HG03558 (cell line): ENCODE data around the gene FGF14.
"Not testable (repeated sequence)": the region's sequence is repeated elsewhere in the genome, so short reads cannot be mapped to it uniquely, and the experiment has no call there.

ENCODE experiments used
- ATAC-seq: cut with Tn5 transposase; IDR thresholded peaks from one replicate; pipeline ENCODE4 v1.9.1; 2021; ENCODE audit warnings: moderate number of reproducible peaks; ENCODE audit not compliant: unreplicated experiment; ENCODE audit errors: extremely low read depth

The FGF14 gene

DNA sequence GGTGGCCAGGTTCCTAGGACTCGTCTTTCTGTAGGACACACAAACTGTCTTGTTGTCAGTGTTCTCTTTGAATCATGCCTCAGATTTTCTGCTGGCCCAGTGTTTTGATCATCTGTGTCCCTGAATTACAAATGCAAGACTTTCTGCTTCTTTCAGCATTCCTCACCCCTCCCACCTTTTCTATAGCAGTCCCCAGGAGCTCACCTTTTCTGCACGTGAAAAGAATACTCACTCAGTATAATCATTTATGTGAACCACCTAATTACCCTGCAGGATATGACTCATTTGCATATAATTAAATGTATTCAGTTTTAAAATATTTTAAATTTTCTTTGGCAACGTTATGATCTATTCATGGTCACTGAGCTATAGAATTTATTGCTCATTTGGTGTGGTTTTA lies 560.1 kb downstream of the FGF14 start:
- no peak for ATAC-seq

DNA sequence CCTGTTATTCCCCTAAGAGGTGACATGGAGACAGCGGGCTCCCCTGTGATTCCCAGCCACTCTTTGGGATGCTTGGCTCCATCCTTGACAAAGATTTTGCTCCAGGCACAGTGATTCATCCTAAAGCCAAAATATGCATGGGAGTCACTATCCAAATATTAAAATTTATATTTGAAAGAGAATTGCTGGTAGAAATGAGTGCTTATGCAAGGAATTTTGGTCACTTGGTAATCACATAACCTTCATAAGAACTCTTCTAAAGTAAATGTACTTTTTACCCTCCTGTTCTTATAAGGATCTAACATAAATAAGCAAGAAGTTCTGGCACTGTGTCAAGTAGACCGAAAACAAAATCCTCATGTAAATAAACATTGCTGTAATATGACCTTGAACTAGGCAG lies 563.5 kb downstream of the FGF14 start:
- ATAC-seq, result no peak

GRCh38 chr13:101837778-101838177 lies 564.1 kb downstream of the FGF14 start:
- not testable (repeated sequence) for ATAC-seq

DNA sequence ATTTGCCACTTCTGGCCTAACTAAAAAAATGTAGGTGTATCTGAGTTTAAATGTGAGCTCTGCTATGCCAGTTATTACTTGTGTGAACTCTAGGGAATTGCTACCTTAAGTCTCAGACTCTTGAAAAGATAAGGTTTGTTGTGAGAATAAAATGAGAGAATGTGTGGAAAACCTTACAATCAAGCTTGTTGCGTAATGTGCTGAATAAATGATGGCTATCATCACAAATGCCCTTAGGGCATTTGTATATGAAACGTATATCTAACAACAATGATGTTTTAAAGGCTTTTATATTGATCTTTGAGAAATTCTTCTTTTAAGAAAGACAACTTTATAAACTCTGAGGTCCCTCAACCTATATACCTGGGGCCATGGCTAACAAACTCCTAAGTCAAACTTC lies 564.6 kb downstream of the FGF14 start:
- no peak for ATAC-seq

GRCh38 chr13:101835920-101836319 lies 565.9 kb downstream of the FGF14 start:
- no peak for ATAC-seq

DNA sequence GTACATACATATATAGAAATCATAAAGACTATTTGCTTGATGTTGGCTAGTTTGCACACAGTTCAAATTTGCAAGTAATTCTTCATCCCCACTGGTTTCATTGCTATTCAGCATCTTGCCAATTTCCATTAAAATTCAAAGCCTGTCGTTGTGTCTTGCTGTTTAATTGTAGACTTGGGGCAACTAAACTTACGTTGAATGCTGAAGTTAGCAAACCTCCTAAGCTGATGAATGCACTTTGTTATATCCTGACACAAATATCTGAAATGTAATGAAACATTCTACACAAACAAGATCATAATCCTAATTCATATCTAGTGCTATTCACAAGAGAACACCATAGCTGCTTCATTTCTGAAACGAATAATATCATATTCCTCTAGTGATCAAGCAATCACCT lies 568.2 kb downstream of the FGF14 start:
- ATAC-seq, result no peak

GRCh38 chr13:101830035-101830434 lies 571.8 kb downstream of the FGF14 start:
- no peak for ATAC-seq

DNA sequence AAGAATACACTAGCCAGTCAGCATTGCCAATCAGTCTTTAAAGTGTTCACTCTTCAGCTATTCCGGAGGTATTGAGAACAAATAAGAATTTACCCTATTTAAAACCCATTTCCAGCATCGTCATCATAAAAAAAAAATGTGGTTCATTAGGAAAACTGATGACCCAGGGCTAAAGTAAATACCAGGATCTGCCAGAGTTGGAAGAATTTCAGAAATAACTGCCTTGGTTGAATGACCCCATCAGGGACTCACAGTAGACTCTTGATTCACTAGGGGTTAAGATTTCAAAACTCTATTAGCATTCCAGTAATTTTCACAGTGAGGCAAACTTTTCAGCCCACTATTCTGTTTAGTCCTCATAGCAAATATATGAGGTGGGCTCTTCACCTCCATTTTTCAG lies 572.4 kb downstream of the FGF14 start:
- no peak for ATAC-seq

DNA sequence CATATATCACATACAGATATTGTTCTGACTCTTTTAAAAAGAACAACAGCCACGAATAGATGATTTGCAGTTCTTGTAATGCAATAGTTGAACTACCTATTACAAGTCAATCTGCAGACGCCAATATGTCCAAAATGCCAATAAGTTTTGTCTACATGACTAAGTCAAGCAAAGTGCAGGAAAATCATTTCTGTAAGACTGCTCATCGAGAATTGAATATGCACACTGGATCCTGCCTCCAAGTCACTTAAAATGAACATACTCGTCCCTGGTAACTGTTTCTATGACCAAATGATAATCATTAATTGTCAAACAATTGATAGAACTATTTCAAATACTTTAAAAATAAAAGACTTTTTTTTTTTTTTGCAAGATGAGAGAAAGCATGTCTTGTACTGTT lies 573.7 kb downstream of the FGF14 start:
- no peak for ATAC-seq

DNA sequence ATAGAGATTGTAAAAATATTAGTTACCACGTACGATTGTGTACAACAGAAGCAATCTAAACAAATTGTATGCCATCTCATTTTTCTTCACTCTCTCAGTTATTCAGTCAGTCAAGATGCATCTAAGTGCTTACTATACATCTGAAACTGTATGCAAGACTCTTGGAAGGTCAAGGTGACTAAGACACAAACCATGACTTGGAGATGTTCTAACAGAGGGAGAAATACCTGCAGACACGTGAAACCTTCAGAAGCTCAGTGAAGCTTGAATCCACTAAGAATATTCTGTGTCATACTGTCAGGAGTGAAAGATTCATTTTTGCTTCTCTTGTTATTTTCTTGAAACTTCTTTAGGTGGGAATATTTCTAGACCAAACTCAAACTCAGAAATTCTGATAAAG lies 584.0 kb downstream of the FGF14 start:
- ATAC-seq, result no peak

DNA sequence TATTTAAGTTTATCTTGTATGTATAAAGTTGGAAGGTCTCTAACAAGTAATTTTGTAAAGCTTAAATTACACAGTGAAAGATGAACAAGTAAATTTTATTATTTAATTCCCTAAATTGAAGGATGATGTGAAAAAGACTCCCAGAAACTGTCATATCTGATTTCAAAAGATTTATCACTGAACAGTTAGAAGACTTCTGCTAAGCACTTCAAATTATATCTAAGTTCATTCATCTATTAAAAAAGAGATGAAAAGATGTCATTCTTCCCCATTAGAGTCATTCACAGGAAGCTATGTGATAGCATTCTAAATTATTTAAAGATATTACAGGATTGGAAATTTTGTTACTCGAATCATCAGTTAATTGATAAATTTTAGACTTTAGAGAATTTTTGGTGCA lies 590.0 kb downstream of the FGF14 start:
- ATAC-seq, result no peak

GRCh38 chr13:101811284-101811839 lies 590.5 kb downstream of the FGF14 start:
- ATAC-seq, result no peak

- no peak for ATAC-seq
Measured at GRCh38 chr13:101799196-101799595, 602.7 kb downstream of the FGF14 start.

DNA sequence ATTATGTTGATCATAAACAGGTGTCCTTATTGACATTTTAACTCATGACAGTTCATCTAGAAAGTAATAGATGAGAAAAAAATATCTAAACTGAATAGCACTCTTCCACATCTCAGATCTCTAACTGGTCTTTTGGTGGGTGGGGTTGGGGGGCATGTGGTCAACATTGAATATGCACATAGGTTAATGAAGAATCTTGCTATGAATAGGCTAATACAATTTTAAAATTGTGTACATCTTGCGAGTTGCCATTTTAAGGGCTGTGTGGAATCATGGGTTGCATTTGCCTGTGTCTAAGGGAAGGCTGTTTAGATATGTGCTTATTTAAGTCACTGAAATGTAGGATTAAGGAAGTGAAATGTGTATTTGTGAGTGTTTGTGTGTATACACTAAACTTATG lies 603.4 kb downstream of the FGF14 start:
- ATAC-seq, result no peak

GRCh38 chr13:101795460-101795859 lies 606.4 kb downstream of the FGF14 start:
- ATAC-seq, result no peak

- no peak for ATAC-seq
Measured at GRCh38 chr13:101795025-101795424, 606.8 kb downstream of the FGF14 start.

- no peak for ATAC-seq
Measured at GRCh38 chr13:101792189-101792588, 609.7 kb downstream of the FGF14 start.

DNA sequence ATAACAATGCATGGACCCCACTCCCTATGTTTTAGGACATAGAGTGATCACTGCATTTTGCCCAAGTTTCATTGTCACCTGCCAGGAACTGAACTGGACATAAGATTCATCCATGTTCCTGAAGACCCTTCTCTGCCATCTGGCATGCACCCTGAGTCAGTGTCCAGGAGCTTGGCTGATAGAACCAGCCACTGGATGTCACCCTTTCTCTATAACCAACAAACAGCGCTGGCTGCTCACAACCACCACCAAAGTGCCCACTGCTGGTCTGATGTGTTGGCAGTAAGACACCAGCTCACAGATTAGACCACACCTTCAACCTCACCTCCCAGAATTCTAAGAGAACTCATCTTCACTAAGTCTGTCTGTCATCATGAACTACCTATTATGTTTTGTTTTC lies 616.0 kb downstream of the FGF14 start:
- no peak for ATAC-seq

GRCh38 chr13:101784313-101784712 lies 617.5 kb downstream of the FGF14 start:
- no peak for ATAC-seq

DNA sequence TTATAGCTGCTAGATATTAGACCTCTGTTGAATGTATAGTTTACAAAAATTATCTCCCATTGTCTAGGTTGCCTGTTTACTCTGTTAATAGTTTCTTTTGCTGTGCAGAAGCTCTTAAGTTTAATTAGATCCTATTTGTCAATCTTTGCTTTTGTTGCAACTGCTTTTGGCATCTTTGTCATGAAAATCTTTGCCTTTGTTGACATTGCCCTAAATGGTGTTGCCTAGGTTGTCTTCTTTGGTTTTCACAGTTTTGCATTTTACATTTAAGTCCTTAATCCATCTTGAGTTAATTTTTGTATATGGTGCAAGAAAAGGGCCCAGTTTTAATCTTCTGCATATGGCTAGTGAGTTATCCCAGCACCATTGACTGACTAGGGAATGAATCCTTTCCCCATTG lies 618.3 kb downstream of the FGF14 start:
- no peak for ATAC-seq

GRCh38 chr13:101780211-101780610 lies 621.6 kb downstream of the FGF14 start:
- ATAC-seq, result no peak

- no peak for ATAC-seq
Measured at GRCh38 chr13:101779147-101779546, 622.7 kb downstream of the FGF14 start.

GRCh38 chr13:101775267-101775666 lies 626.6 kb downstream of the FGF14 start:
- ATAC-seq, result no peak
